Endothelial cell (in vitro differentiated cells): ENCODE measurements around the gene ADAMTSL2. TPM values are rescaled to one million over a fixed set of nuclear protein-coding genes. Genes with fewer than 3 reads are reported as not detected.

Experiments used
- DNase-seq: peaks from one replicate; pipeline ENCODE4 v3.0.0; 2021; ENCODE audit warnings: low spot score
- H3K27ac Mint-ChIP-seq: one replicate; pipeline ENCODE4 v1.8.0; 2021; ENCODE audit warnings: mixed read lengths, inconsistent platforms; ENCODE audit not compliant: unreplicated experiment
- H3K27me3 Mint-ChIP-seq: one replicate; pipeline ENCODE4 v1.8.0; 2021; ENCODE audit warnings: mild to moderate bottlenecking, moderate library complexity, mixed read lengths, inconsistent platforms; ENCODE audit not compliant: unreplicated experiment
- H3K36me3 Mint-ChIP-seq: one replicate; pipeline ENCODE4 v1.8.0; 2021; ENCODE audit warnings: mild to moderate bottlenecking, low read depth, mixed read lengths, inconsistent platforms; ENCODE audit not compliant: unreplicated experiment
- H3K4me1 Mint-ChIP-seq: one replicate; pipeline ENCODE4 v1.8.0; 2021; ENCODE audit warnings: mild to moderate bottlenecking, mixed read lengths, inconsistent platforms; ENCODE audit not compliant: unreplicated experiment
- H3K4me3 Mint-ChIP-seq: one replicate; pipeline ENCODE4 v1.8.0; 2021; ENCODE audit warnings: mild to moderate bottlenecking, mixed read lengths, inconsistent platforms; ENCODE audit not compliant: unreplicated experiment
- H3K9me3 Mint-ChIP-seq: one replicate; pipeline ENCODE4 v1.8.0; 2021; ENCODE audit warnings: mixed read lengths, inconsistent platforms; ENCODE audit not compliant: unreplicated experiment
- total RNA-seq: library from RNA; stranded (reverse); fragmentation: NEBNext Ultra II Directional; extraction: Animal tissue kit (Norgen Biotek cat#: 25700); gene quantifications from one replicate; pipeline ENCODE4 v1.2.1, GENCODE V29; 2021; ENCODE audit not compliant: unreplicated experiment
- TF ChIP-seq, protein P1 (sequence below): fragments of 200-600 bp; sonication (generic); IDR thresholded peaks from one replicate; pipeline ENCODE4 v1.5.0; 2021; ENCODE audit warnings: antibody characterized with exemption; ENCODE audit not compliant: unreplicated experiment

The ADAMTSL2 gene
- total RNA-seq, 1 donor from 2014 or later: 5.9 TPM

DNA sequence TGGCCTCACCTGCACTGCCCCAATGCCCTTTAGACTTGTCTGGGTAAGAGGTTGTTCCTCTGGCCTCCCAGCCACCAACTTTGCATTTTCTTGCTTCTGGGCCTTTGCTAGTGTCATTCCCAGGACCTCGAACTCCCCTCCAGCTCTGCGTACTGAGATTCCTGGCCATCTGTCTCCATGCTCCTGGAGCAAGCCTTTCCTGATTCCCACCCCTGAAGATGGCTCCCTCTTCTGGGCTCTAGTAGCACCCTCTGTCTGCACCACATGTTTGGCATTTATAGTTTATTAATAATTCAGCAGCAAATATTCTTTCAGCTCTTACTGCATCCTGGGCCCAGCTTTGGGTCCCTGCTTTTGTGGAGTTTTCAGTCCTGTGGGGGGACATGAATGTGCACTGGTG lies 59.8 kb downstream of the ADAMTSL2 start:
- Mint-ChIP-seq H3K4me1 (no peaks in the 10 kb centered on the region), H3K27me3 (peaks cover 9% of the 10 kb centered on the region), H3K36me3 (peaks cover 9% of the 10 kb centered on the region), H3K4me3 (no peak overlapping the region), H3K9me3 (peaks cover 10% of the 10 kb centered on the region), H3K27ac (peak overlapping the region; percentile 52)
- TF ChIP-seq, protein P1, sequence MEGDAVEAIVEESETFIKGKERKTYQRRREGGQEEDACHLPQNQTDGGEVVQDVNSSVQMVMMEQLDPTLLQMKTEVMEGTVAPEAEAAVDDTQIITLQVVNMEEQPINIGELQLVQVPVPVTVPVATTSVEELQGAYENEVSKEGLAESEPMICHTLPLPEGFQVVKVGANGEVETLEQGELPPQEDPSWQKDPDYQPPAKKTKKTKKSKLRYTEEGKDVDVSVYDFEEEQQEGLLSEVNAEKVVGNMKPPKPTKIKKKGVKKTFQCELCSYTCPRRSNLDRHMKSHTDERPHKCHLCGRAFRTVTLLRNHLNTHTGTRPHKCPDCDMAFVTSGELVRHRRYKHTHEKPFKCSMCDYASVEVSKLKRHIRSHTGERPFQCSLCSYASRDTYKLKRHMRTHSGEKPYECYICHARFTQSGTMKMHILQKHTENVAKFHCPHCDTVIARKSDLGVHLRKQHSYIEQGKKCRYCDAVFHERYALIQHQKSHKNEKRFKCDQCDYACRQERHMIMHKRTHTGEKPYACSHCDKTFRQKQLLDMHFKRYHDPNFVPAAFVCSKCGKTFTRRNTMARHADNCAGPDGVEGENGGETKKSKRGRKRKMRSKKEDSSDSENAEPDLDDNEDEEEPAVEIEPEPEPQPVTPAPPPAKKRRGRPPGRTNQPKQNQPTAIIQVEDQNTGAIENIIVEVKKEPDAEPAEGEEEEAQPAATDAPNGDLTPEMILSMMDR: no peak
- DNase-seq: no peak

DNA sequence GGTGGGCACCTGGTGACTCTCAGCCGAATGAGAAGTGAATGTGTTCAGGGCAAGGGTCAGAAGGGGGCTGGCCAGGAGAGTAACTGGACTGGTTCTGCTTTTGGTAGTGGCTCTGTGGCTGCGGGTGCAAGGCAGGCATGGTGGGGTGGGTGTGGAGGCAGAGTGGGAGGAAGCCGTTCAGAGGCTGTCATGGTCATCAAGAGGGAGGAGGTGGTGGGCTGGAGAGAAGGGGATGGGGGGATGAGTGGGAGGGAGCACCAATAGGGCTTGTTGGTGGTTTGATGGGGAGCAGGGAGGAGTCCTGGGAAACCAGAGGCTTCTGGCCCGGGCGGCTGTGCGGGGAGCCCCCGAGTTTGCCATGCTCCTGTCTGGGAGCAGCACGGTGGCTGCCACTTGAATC lies 61.4 kb downstream of the ADAMTSL2 start:
- Mint-ChIP-seq H3K27ac (no peak overlapping the region), H3K27me3 (peaks cover 9% of the 10 kb centered on the region), H3K4me3 (no peak overlapping the region), H3K9me3 (peaks cover 10% of the 10 kb centered on the region), H3K4me1 (no peaks in the 10 kb centered on the region), H3K36me3 (peaks cover 9% of the 10 kb centered on the region)
- DNase-seq: no peak
- TF ChIP-seq, protein P1: no peak

DNA sequence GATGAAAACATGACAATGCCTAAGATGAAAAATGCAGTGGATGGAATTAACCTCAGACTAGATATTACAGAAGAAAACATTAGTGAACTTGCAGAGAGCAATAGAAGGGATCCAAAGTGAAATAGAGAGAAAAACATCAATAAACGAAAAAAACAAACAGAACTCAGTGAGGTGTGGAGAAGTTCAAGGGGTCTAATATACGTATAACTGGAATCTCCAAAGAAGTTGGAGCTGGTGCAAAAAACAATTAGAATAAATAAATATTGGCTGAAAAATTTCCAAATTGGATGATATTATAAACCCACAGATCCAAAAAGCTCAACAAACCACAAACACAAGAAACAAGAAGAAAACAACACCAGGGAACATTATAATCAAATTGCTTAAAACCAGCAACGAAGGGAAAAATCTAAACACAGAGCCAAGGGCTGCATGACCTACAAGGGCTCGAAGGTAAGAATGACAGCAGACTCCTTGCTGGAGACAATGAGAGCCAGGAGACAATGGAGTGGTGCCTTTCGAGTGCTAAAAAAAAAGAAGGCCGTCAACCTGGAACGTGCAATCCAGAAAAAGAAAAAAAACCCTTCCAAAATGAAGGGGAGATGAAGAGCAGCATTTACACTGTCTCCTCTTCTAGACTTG lies 62.9 kb downstream of the ADAMTSL2 start:
- H3K4me1 Mint-ChIP-seq: no peaks in the 10 kb centered on the region
- H3K9me3 Mint-ChIP-seq: peaks cover 10% of the 10 kb centered on the region
- H3K4me3 Mint-ChIP-seq: peak overlapping the region; percentile 32
- no peak overlapping the region for H3K27ac Mint-ChIP-seq
- DNase-seq: no peak
- TF ChIP-seq, protein P1: no peak
- H3K36me3 Mint-ChIP-seq: peaks cover 9% of the 10 kb centered on the region
- peaks cover 9% of the 10 kb centered on the region for H3K27me3 Mint-ChIP-seq

DNA sequence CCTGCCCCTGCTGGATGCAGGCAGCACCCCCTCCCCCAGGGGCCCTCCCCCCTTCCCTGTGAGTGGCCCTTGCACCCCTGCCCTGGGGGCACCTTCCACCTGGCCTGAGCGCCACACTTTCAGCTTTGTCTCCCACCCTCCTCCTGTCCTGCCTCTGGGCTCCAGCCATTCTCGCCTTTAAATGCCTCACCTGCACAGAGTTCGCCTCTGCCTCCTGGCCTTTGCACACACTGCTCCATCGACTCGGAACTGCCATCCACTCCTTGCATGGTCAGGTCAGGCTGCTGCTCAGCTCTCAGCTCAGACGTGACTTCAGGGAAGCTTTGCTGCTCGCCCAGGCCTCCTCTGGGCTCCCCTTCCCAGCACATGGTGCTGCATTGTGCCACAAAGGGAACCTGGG lies 64.5 kb downstream of the ADAMTSL2 start:
- TF ChIP-seq, protein P1: no peak
- DNase-seq: no peak
- peaks cover 5% of the 10 kb centered on the region for H3K27me3 Mint-ChIP-seq
- H3K4me1 Mint-ChIP-seq: no peaks in the 10 kb centered on the region
- H3K9me3 Mint-ChIP-seq: peaks cover 10% of the 10 kb centered on the region
- no peak overlapping the region for H3K27ac Mint-ChIP-seq
- H3K36me3 Mint-ChIP-seq: peaks cover 9% of the 10 kb centered on the region
- no peak overlapping the region for H3K4me3 Mint-ChIP-seq

DNA sequence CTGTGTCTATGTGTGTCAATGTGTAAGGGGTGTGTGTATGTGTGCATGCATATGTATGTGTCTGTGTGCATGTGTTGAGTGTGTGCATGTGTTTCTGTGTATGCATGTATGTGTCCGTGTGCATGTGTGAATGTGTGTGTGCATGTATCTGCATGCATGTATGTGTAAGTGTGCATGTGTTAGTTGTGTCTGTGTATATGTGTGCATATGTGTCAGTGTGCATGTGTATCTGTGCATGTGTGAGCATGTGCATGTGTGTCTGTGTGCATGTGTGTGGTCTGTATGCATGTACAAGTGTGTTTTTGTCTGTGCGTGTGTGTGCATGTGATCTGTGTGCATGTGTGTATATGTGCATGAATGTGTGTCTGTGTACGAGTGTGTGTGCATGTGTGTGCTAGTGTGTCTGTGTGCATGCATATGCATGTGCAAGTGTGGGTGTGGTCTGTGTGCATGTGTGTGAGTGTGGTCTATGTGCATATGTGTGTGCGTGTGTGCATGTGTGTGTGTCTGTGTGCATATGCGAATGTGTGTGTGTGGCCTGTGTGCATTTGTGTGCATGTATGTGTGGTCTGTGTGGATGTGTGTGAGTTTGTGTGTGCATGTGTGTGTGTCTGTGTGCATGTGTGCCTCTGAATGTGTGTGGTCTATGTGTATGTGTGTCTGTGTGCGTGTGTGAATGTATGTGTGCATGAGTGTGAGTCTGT lies 65.1 kb downstream of the ADAMTSL2 start:
- TF ChIP-seq, protein P1: no peak
- Mint-ChIP-seq H3K4me1 (peaks cover 1% of the 10 kb centered on the region), H3K27ac (no peak overlapping the region)

More for the DNA sequence above, 65.1 kb downstream of the ADAMTSL2 start:
- H3K9me3 Mint-ChIP-seq: peaks cover 10% of the 10 kb centered on the region
- no peak for DNase-seq
- peaks cover 9% of the 10 kb centered on the region for H3K36me3 Mint-ChIP-seq
- peaks cover 5% of the 10 kb centered on the region for H3K27me3 Mint-ChIP-seq
- H3K4me3 Mint-ChIP-seq: no peak overlapping the region
